Measurements from ENCODE around the gene STYX. TPM values are rescaled to one million over a fixed set of nuclear protein-coding genes. Genes with fewer than 3 reads are reported as not detected.
A peak's percentile ranks its signal among the peaks of the same experiment; 100 is the strongest.

The STYX gene
- total RNA-seq: 10 to 100 TPM; 10.1 to 18.3 (median 13.1) TPM
- long read RNA-seq, full-length matches to known transcripts: 6 of 8 reads
- long read RNA-seq, partial matches to known transcripts: 0 of 8 reads
- long read RNA-seq, other reads (novel, unspliced or antisense): 2 of 8 reads

DNA sequence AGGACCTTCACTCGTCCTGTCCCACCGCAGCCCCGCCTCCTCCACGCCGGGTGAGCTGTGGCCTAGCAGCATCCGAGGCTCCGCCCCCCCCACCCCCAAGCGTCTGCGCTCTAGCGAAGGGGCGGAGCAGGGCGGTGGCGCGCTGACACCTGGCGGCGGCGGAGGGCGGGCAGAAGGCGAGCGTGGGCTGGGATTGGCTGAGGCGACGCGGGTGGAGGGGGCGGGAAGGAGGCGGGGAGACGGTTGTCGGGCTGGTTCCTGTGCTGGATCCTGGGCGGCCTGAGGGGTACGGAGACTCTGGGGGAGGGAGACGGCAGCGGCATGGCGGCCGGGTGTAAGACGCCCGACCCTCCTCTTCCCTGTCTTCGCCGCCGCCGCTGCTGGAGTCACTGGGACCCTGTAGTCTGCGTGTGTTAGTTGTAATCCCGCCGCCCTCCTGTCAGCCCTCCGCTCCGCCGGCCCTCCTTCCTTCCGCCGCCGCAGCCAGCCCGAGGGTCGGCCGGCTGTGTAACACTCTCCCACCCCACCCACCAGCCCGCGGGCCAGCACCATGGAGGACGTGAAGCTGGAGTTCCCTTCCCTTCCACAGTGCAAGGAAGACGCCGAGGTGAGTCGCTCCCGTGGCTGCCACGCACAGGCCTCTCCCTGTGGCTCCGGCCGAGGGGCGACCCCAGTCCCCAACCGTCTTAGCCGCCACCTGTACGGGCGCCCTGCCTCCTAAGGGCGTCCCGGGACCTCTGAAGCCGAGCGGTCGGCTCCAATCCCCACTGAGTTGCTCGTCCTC lies at the start of gene STYX:
Gene STYX (plus strand): TSS at position 242 of the 784 bp plus-strand sequence. CDS start 309 bp downstream, at position 551.
- peak; percentile 94 for TF ChIP-seq POLR2A (IDR thresholded peaks at IDR 0.05)
- TF ChIP-seq, protein P1, sequence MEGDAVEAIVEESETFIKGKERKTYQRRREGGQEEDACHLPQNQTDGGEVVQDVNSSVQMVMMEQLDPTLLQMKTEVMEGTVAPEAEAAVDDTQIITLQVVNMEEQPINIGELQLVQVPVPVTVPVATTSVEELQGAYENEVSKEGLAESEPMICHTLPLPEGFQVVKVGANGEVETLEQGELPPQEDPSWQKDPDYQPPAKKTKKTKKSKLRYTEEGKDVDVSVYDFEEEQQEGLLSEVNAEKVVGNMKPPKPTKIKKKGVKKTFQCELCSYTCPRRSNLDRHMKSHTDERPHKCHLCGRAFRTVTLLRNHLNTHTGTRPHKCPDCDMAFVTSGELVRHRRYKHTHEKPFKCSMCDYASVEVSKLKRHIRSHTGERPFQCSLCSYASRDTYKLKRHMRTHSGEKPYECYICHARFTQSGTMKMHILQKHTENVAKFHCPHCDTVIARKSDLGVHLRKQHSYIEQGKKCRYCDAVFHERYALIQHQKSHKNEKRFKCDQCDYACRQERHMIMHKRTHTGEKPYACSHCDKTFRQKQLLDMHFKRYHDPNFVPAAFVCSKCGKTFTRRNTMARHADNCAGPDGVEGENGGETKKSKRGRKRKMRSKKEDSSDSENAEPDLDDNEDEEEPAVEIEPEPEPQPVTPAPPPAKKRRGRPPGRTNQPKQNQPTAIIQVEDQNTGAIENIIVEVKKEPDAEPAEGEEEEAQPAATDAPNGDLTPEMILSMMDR (IDR thresholded peaks at IDR 0.05): peak; percentile 29 to 44 (median 38)
- ATAC-seq (peak; percentile 97 to 99 (median 98)), DNase-seq (peak; percentile 99 to 100 (median 100))
- Histone ChIP-seq H3K4me1 (peaks cover 0 to 14% (median 3%) of the 10 kb centered on the region in 4 donors), H3K36me3 (peaks cover 0 to 23% (median 9%) of the 10 kb centered on the region in 4 donors), H3K27ac (peak within 1 kb of the TSS; percentile 67 to 85 (median 79)), H3K9me3 (no peaks in the 10 kb centered on the region), H3K27me3 (no peaks in the 10 kb centered on the region), H3K4me3 (peak within 1 kb of the TSS; percentile 85 to 94 (median 87))
- intact Hi-C loops (cut with DNase I): no loop called here
- 0% methylated on average over 11 of the region's 72 CpGs for WGBS (ENCODE audit: insufficient coverage, low coverage, low lambda C conversion rate, missing lambda C conversion rate)

GRCh38 chr14:52683985-52684520 lies 45.9 kb upstream of the STYX start:
- no peaks in the 10 kb centered on the region for H3K9me3 ChIP-seq
- peaks cover 0 to 16% (median 6%) of the 10 kb centered on the region in 4 donors for H3K4me1 ChIP-seq
- peak in 1 of 3 donors; percentile 64 for DNase-seq
- H3K4me3 ChIP-seq: no peak overlapping the region
- TF ChIP-seq, protein P1 (IDR thresholded peaks at IDR 0.05): no peak
- no peak for TF ChIP-seq POLR2A (IDR thresholded peaks at IDR 0.05)
- peaks cover 0 to 10% (median 0%) of the 10 kb centered on the region in 4 donors for H3K36me3 ChIP-seq
- WGBS (ENCODE audit: insufficient coverage, low coverage, low lambda C conversion rate, missing lambda C conversion rate): 21% methylated on average over 2 of the region's 2 CpGs
- H3K27me3 ChIP-seq: no peaks in the 10 kb centered on the region
- peak; percentile 58 to 96 (median 84) for ATAC-seq
- no peak overlapping the region for H3K27ac ChIP-seq
- intact Hi-C loops (cut with DNase I): no loop called here

GRCh38 chr14:52686176-52686575 lies 43.8 kb upstream of the STYX start:
- no peaks in the 10 kb centered on the region for H3K27me3 ChIP-seq
- no peaks in the 10 kb centered on the region for H3K9me3 ChIP-seq
- intact Hi-C loops (cut with DNase I): no loop called here
- DNase-seq (no peak), ATAC-seq (no peak)
- H3K36me3 ChIP-seq: peaks cover 0 to 5% (median 0%) of the 10 kb centered on the region in 4 donors
- H3K4me3 ChIP-seq: no peak overlapping the region
- no peak overlapping the region for H3K27ac ChIP-seq
- TF ChIP-seq, protein P1 (IDR thresholded peaks at IDR 0.05): no peak
- TF ChIP-seq POLR2A (IDR thresholded peaks at IDR 0.05): no peak
- H3K4me1 ChIP-seq: peaks cover 0 to 16% (median 6%) of the 10 kb centered on the region in 4 donors
- WGBS (ENCODE audit: insufficient coverage, low coverage, low lambda C conversion rate, missing lambda C conversion rate): no CpG with 5 or more reads among the region's 1 CpG

DNA sequence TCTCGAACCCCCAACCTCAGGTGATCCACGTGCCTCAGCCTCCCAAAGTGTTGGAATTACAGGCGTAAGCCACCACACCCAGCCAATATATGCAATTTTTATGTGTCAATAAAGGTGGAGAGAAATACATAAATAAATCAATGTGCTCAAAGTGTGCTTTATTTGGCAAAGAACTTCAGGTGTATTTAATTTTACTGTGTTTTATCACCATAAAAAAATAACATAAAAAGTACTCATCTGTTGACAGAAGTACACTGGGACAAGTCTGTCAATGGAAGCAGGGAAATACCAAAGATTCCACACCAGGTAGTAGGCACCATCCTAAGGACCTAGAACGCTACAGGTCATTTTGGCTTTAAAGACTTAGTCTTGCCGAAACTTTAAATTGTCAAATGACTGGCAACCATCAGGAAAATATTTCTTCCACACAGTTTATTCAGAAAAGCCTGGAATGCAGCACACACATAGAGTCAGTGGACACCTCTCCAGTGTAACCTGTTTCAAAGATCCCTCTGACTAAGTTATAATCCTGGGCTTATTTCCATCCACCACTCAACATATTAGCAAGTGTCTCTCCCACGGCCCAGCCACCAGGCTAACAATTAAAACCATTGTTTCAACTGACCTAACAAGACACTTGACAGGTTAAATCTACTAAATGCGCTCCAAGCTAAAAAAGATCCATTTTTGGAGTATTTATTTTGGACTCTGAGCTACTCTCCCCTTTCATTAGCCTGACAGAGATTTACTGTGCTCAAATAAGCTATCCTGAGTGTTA lies 38.8 kb upstream of the STYX start:
- DNase-seq (no peak), ATAC-seq (no peak)
- Histone ChIP-seq H3K27ac (no peak overlapping the region), H3K4me1 (peaks cover 0 to 28% (median 4%) of the 10 kb centered on the region in 4 donors), H3K36me3 (no peaks in the 10 kb centered on the region), H3K9me3 (no peaks in the 10 kb centered on the region), H3K27me3 (no peaks in the 10 kb centered on the region), H3K4me3 (no peak overlapping the region)
- TF ChIP-seq POLR2A (IDR thresholded peaks at IDR 0.05): no peak
- TF ChIP-seq, protein P1 (IDR thresholded peaks at IDR 0.05): no peak
- intact Hi-C loops (cut with DNase I): no loop called here
- 69% methylated on average over 5 of the region's 7 CpGs for WGBS (ENCODE audit: insufficient coverage, low coverage, low lambda C conversion rate, missing lambda C conversion rate)
